GM18951 (cell line): Measurements from ENCODE around the gene FAAP24.
"Not testable (repeated sequence)": the region's sequence is repeated elsewhere in the genome, so short reads cannot be mapped to it uniquely, and the experiment has no call there.

ENCODE experiments used
- POLR2A ChIP-seq: IDR thresholded peaks from 4 replicates; pipeline ENCODE4 v1.6.1; 2011; ENCODE audit warnings: mild to moderate bottlenecking; ENCODE audit not compliant: insufficient read length, insufficient read depth; ENCODE audit errors: extremely low read depth
- in situ Hi-C: fragments of 300-500 bp; cut with MboI; formaldehyde crosslinking; loops from one replicate; pipeline ENCODE4 v1.12.0; 2022; ENCODE audit warnings: low sequenced_read_pairs, mixed read lengths, inconsistent platforms; ENCODE audit not compliant: unreplicated experiment

Gene FAAP24

DNA sequence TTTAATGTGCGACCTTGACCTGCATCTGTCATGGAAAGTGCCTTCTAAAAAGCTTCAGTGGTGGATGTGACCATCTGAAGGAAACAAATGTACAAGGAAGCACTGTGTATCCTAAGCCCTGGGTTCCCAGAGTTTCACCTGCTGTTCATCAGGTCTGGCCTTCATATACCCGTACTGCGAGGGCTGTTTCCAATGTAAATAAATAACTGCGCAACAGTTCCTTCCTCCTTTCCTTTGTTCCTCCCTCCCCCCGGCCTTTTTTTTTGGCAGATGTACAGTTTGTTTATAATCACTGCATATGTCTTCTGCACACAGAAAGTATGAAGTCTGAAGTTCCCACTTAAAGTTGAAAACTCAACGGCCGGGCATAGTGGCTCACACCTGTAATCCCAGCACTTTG is 5.2 kb downstream of the FAAP24 start:
- TF ChIP-seq POLR2A, result no peak
- in situ Hi-C loops, result loop anchor here (10.0 kb wide), 1 partner anchor 138 kb away; no protein-coding TSS in a partner anchor

DNA sequence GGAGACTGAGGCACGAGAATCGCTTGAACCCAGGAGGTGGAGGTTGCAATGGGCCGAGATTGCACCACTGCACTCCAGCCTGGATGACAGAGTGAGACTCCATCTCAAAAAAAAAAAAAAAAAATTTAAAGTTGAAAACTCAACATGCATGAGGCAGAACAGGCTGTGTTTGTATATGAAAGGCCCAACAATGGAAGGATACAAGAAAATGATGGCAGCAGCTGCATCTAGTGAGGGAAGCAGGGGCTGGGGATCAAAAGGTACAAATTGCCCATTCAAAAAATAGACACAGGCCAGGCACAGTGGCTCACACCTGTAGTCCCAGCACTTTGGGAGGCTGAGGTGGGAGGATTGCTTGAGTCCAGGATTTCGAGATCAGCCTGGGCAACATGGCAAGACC is 5.8 kb downstream of the FAAP24 start:
- in situ Hi-C loops, result loop anchor here (10.0 kb wide), 1 partner anchor 137 kb away; no protein-coding TSS in a partner anchor

DNA sequence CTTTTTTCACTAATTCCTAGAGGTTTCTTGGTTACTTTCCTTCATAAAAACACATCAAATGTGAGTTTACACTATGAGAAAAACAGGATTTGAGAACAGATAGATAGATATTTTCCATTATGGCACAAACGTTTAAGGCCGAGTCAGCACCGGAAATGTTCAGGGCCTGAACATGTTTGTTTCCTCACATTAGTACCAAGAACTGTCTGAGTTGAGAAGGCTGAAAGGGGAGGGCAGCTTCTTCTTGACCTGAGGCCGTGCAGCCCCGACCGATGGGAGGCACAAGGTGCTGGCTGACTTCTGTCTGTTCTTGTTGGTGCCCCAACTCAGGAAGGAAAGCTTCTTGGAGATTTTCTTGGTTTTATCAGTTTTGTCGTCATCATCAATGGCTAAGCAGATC is 7.8 kb downstream of the FAAP24 start:
- in situ Hi-C loops, result loop anchor here (10.0 kb wide), 1 partner anchor 135 kb away; no protein-coding TSS in a partner anchor

- in situ Hi-C loops, result not testable (repeated sequence)
Measured at GRCh38 chr19:32982488-32982887, 10.4 kb downstream of the FAAP24 start.

GRCh38 chr19:32988254-32988653 is 16.2 kb downstream of the FAAP24 start:
- in situ Hi-C loops, result not testable (repeated sequence)

DNA sequence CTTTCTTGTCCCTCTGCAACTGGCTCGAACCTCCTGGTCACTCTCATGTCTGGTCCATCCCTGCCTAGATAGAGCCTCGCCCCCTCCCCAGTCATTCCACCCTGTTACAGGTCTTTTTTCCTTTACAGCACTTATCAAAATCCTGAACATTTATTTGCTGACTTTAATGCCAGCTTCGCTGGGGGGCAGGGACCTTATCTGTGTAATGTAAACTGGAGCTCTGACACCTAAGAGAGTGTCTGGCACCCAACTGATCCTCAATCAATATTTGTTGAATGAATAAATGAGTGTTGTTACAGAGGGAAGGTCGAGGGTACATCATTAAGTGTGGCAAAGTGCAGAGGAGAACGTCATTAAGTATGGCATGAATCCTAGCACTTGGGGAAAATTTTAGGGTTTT is 16.7 kb downstream of the FAAP24 start:
- no peak for TF ChIP-seq POLR2A
- in situ Hi-C loops, result no loop called here

GRCh38 chr19:32995966-32996365 is 23.9 kb downstream of the FAAP24 start:
- in situ Hi-C loops, result not testable (repeated sequence)

DNA sequence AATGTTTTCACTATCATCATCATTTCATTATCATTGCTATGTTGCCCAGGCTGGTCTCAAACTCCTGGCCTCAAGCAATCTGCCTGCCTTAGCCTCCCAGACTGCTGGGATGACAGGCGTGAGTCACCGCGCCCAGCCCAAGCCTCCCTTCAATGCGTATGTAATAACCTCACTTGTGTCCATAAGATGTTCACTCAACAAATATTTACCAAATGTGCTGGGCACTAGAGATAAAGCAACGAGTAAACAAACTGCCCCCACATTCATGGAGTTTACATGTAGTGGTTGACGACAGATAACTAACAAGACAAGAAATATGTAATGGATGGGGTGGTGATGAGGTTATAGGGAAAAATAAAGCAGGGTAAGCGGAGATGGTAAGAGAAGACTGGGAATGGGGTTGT is 25.0 kb downstream of the FAAP24 start:
- in situ Hi-C loops, result not testable (repeated sequence)

DNA sequence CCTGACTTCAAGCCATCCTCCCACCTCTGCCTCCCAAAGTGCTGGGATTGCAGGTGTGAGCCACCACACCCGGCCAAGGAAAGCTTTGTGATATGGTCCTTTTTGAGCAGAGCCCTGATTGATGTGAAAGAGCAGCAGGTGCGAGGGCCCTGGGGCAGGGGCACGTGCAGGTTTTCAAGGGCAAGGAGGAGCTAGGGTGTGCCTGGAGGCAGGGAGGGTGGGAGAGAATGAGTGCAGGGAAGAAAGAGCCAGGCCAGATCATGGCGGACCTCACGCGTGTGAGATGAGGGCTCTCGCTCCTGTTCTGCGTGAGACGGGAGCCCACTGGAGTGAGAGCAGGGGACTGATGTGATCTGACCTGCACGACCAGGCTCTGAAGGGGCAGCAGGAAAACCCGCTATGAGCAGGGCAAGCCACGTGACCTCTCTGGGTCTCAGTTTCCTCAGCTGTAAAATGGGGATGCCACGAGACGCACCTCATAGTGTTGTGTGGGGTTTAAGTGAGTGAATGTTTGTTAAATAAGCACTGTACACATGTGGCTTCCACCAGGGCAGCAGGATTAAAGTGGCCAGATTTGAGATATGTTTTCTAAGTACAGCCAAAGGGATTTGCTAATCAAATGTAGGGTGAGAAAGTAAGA is 25.8 kb downstream of the FAAP24 start:
- in situ Hi-C loops, result no loop called here
- no peak for TF ChIP-seq POLR2A

DNA sequence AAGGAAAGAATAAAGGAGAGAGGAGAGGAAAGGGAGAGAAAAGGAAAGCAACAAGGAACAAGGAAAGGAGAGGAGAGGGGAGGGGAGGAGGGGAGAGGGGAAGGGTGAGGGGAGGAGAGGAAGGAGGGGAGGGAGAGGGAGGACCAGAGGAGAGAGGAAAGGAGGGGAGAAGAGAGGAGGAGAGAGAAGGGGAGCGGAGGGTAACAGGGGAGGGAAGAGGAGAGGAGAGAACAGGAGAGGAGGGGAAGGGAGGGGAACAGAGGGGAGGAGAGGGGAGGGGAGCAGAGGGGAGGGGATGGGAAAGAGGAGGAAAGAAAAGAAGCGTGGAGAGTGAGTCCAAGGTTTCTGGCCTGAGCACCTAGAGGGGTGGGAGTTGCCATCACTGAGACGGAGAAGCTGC is 26.7 kb downstream of the FAAP24 start:
- TF ChIP-seq POLR2A, result no peak
- in situ Hi-C loops, result no loop called here

DNA sequence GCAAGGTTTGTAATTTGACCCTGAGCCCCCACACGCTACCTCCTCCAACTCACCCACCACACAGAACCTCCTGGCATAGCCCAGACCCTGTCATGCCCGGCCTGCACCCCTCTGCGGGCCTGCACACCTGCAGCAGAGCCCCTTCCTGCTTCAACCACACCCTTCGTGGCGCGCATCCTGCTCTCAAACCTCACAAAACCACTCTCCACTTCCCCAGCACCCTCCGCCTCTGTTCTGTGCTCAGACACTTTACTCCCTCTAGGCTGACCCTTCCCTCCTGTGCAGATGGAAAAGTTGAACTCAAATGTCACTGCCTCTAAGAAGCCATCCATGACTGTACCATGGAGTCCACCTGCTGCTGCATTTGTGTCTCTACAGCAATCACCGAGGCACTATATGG is 28.5 kb downstream of the FAAP24 start:
- in situ Hi-C loops, result no loop called here
- TF ChIP-seq POLR2A, result no peak

GRCh38 chr19:33000910-33001309 is 28.9 kb downstream of the FAAP24 start:
- in situ Hi-C loops, result no loop called here
- no peak for TF ChIP-seq POLR2A

- in situ Hi-C loops, result not testable (repeated sequence)
Measured at GRCh38 chr19:33002126-33002865, 30.3 kb downstream of the FAAP24 start.

GRCh38 chr19:33003424-33004024 is 31.5 kb downstream of the FAAP24 start:
- in situ Hi-C loops, result not testable (repeated sequence)

DNA sequence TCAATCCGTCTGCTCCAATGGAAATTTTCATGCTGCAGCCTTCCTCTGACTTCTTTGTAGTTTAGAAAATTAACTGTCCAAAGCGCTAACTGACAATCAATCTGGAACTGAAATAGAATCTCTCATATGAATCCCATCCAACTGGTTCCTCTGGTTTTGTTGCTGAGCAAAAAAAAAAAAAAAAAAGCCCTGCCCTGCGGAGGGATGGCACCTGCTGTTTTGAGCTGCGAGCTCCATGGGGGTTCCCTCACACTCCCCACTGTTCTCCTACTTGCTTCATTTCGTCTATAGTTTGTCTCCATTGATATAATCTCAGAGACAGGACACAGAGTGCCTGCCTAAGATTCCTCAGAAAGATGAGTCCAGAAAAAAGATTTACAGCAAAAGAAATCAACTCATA is 33.4 kb downstream of the FAAP24 start:
- in situ Hi-C loops, result no loop called here
- no peak for TF ChIP-seq POLR2A
